ENCODE data around the gene FAM110A.
"Not testable (repeated sequence)": the region's sequence is repeated elsewhere in the genome, so short reads cannot be mapped to it uniquely, and the experiment has no call there.

Gene FAM110A

DNA sequence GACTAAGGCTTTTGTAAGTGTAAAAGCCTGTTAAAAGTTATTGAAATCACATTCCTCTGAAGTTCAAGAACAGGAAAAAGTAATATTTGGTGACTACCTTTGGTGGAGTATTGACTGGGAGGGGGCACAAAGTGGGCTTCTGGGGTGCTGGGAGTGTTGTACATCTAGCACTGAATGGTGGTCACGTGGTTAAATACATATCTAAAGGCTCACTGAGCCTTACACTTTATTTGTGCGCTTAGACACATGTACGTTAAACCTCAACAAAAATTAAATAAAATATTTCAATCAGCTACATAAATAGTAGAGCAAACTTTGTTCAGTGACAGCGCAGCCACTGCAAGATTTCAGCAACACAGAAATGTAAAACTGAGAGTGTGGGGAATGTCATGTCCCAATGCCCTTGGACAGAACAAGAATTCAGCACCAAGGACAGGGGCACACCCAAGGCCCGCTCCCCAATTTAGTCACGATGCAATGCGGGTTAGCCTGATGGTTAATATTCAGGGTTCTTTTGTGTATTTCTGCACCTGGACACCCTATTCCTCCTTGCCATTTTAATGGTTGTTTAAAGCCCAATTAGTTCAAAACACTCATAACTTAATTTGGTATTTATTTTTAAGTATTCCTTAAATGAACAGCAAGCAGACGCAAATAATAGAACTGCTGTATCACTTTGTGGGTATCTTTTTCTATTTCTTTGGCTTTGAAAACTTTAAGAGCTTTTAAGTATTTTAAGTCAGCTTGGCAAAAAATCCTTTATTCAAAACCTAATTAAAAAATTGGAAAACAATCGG is 45.2 kb downstream of the FAM110A start:
- DNase-seq, result no peak

GRCh38 chr20:879626-880025 is 46.1 kb downstream of the FAM110A start:
- DNase-seq, result no peak

- no peak for DNase-seq
These were observed 47.7 kb downstream of the FAM110A start for GRCh38 chr20:881051-881782.

DNA sequence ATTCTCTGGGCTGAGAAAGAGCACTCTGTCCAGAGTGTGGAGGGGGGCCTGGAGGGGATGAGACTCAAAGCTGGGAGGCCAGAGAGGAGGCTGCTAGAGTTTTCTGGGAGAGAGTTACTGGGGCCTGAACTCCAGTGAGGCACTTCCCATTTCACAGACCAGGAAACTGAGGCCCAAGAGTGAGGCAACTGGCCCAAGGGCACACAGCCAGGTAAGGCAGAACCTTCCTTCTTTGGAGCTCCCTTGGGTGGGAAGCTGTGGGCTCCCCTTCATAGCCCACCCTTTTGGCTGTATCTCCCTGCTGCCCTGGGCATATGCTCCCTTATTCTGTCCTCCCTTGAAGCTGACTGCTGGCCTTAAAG is 48.2 kb downstream of the FAM110A start:
- DNase-seq, result no peak

- DNase-seq, result no peak
These were observed 51.8 kb downstream of the FAM110A start for GRCh38 chr20:884983-885952.

GRCh38 chr20:887137-887536 is 53.6 kb downstream of the FAM110A start:
- DNase-seq, result no peak

- no peak for DNase-seq
These were observed 54.5 kb downstream of the FAM110A start for GRCh38 chr20:888057-888456.

DNA sequence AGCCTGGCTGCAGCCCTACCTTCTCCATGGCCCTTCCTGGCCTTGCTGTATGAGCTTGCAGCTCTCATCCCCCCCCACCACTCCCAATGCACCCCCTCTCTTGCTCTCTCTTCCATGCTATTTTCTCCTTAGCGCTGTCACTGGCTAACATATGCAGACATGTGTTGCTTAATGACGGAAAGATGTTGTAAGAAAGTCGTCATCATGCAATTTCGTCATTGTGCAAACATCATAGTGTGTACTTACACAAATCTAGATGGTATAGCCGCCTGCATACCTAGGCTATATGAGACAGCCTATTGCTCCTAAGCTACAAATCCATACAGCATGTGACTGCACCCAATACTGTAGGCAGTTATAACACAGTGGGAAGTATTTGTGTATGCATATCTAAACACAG is 55.6 kb downstream of the FAM110A start:
- DNase-seq, result no peak

DNA sequence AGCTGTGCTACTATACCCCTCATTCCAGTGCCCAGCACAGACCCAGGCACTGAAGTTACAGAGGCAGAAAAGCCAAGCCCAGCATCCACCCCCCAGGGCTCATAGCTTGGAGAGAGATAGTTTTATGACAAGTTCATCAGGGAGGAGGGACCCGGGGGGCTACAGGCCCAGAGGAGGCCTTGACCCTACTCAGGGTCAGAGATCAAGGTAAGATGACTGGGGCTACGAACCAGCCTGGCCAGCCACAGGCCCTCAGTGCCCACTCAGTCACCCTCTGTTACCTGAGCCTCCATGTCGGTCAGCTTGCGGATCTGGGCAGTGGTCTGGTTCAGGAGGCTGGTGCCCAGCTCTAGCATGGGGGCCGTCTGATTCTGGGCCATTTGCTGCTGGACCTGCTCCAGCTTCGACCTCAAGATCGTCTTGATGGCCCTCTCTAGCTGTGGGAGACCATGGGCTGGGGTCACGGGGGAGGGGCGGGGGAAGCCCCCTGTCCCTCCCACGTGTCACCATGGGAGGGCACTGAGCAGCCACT is 56.5 kb downstream of the FAM110A start:
- DNase-seq, result no peak

DNA sequence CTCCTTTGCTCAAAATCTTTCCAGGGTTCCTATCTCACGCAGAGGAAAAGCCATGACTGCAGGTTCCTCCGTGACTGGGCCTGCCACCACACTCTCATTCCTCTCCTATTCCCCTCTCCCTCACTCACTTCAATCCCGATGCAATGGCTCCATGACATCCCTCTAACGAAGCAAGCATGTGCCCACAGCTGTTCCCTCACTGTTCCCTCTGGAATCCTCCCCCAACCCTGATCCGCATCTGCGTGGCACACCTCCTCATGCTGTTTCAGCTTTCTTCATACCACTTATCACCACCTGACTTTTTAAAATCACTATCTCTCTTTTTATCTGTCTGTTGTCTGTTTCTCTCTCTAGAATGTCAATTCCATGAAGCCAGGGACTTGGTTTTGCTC is 57.1 kb downstream of the FAM110A start:
- DNase-seq, result no peak

GRCh38 chr20:891058-891705 is 57.7 kb downstream of the FAM110A start:
- no peak for DNase-seq

DNA sequence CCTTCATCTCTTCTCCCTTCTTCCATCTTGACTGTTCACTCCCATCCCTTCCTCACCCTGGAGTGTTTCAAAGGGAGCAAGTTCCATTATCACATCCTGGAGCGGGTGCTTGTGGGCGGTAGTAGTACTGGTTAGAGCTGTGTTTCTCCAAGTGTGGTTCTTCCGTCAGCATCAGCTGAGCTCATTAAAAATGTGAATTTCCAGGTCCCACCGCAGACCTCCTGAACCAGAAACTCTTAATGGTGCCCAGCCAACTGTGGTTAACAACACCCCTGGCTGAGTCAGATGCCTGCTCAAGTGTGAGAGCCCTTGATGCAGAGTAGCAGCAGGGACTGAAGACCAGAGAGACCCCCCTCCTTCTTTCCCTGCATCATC is 58.2 kb downstream of the FAM110A start:
- DNase-seq, result no peak

DNA sequence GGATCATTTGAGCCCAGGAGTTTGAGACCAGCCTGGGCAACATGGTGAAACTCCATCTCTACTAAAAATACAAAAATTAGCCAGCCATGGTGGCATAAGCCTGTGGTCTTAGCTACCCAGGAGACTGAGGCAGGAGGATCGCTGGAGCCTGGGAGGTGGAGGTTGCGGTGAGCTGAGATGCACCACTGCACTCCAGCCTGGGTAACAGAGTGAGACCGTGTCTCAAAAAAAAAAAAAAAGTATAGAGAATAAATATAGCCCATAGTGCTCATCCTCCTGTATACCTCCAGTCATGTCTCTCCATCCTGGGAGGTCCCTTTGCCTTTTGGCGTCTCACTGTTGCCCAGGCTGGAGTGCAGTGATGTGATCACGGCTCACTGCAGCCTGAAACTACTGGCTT is 58.9 kb downstream of the FAM110A start:
- DNase-seq, result not testable (repeated sequence)
